ENCODE data around the gene KY.

KY gene

GRCh38 chr3:134617608-134618477, 33.0 kb downstream of the KY start:
- no peak for DNase-seq

DNA sequence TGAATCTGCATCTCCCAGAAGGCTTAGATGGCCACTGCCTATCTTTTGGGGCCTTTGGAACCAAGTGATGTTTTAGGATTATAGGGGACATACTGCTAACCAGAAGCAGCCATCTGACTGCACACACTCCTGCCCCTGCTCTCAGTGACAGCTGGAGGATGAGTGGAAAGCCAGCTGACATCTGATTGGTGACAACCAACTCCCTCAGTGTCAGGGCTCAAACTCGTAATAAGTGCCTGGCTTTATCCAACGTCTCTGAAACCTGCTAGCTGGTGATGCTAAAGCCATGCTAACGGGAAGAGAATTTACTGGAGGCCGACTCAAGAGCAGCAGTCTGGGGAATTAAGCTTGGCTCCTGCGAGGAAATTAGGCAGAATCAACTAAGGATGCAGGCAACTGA, 35.1 kb downstream of the KY start:
- DNase-seq = no peak

DNA sequence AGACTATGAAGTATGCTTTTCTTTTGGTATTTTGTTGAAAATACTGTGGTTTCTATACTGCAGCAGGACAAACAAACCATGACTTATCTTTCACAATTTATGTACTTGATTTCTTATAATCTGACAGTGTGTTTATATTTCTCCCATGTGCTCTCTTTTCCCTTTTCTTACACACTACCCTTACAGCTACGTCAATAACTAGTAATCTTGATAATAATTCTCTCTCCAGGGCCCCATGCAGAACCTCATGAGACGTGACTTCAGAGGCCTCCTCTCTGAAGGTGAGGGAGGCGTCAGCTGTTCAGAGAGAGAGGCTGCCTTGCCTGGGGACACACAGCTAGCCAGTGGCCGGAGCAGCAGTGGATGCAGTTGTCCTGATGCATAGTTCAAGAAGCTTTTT, 35.9 kb downstream of the KY start:
- DNase-seq = no peak

DNA sequence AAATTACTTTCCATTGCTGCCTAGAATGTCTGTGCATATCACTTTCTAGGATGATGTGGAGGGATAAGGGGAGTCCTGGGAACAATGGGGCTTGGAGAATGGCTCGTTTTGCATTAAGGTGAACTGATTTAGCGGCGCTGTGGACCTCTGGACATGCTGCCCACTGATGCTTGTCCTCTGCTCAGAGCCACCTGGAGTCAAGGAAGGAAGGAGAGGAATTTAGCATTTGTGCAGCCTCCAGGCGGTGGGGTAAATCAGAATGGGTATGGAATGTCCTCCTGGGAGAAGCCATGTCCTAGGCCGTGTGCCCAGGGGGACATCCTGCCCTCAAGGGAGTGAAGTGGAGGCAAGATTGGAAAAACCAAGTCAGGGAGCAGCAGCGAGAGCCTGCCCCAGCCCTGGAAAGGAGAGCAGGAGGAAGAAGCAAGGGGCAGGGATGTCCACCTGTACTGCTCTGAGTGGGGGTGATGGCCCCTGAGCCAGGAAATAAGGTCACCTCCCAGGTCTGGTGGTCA, 37.8 kb downstream of the KY start:
- DNase-seq = no peak

GRCh38 chr3:134611516-134611915, 39.3 kb downstream of the KY start:
- DNase-seq = no peak

GRCh38 chr3:134610432-134611385, 40.1 kb downstream of the KY start:
- DNase-seq = no peak

DNA sequence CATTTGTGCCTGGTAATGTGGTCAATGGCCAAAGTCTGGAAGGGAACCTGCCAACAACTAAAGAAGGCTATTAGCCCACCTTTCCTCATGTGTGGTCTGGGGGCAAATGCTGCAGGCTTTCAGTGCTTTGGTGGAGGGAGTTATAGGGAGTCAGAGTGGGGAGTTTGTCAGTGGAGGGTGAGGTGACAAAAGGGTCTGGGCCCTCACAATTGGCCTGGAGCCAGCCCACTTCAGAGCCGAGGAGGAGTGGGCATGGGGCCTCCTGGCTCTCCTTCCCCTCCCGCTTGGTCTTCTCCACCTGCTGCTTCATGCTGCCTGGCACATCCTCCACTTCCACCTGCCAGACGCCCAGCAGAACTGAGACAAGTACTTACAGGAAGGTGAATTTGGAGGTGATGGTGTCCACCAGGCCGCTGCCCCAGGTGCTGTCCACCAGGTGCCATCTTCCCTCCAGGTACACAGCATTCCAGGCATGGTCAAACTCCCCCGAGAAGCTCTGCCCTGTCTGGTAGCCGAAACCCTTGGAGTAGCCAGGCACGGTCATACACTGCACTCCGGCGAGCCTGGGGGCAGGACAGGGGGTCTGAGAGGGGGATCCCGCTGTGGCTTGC, 40.9 kb downstream of the KY start:
- DNase-seq = no peak

- DNase-seq = no peak
Observed at GRCh38 chr3:134608771-134609435, 41.9 kb downstream of the KY start.

- no peak for DNase-seq
Observed at GRCh38 chr3:134608023-134608770, 42.6 kb downstream of the KY start.

DNA sequence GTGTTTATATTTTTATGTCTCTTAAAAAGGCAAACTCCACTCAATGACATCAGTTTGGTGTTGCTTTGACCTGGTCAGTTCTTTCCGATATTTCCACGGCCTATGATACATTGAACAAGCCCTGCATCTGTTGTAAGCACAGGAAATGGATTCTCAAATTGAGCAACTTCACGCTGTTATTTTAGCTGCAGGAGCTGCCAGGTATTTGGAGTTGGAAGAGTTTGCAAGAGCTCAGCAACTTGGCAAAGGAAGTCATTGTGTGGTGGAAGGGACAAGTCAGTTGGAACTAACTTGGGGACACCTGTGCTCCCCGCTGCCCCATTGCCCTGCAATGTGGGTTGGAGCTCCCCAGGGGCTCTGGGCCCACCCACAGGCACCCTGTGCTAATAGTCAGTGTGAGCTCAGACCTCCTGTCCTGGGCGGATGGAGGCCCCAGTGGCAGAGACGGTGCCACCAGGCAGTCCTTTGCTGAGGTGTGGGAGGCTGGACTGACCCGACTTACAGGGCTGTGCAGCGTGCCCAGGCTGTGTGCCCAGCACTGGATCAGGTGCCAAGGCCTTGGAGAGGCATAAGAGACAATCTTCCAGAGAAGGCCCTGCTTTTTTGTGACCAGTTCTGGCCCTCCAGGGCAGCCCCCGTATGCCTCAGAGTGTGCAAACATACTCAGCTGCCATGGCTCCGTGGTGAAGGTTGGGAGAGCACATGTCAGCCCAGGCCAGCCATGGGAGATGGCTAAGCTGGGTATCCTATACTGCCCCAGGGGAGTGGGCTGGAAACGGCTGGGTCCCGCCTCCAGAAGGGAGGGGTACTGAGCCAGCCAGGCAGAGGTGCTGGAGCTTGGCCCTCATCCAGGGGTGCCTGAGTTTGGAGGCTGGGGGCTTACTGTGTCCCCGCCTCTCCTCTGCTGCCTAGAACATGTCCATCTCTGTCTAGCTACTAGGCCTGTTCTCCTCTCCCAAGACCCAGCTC, 43.5 kb downstream of the KY start:
- no peak for DNase-seq

- DNase-seq = no peak
Observed at GRCh38 chr3:134606033-134607025, 44.5 kb downstream of the KY start.

- DNase-seq = no peak
Observed at GRCh38 chr3:134605556-134605955, 45.3 kb downstream of the KY start.

- no peak for DNase-seq
Observed at GRCh38 chr3:134603956-134604355, 46.9 kb downstream of the KY start.

DNA sequence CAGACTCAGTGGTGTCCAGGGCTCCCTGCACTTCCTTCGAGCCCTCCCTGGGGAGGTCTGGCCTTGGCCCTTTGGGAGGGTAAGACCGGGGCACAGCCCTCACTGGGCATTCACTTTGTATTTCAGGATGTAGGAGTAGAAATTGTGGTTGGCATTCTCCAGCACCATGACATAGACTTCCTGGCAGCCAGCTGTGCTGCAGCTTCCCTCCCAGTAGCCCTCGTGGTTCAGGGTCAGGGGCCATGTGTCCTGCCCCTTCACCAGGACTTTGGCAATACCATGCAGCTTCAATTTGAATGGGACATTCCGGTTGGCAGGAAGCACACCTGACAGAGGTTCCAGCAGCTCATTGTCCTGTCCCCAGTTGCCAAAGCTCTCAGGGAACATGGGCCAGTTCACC, 47.3 kb downstream of the KY start:
- no peak for DNase-seq

DNA sequence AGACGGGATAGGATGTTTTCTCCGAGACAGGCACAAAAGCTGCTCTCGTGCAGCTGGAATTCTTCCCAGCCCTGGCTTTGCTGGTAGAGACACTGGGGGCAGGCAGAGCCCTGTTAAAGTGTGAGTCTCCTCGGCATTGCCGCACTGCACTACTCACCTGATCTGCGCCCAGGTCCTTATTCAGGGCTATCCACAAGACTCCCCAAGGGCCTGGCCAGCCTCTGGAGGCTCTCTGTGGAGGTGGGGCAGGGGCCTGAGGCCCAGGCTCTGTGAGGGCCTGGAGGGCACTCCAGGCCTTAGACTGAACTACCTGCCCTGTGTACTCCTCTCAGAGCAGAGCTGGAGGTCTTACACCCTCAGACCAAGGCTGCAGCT, 48.4 kb downstream of the KY start:
- DNase-seq = no peak

- no peak for DNase-seq
Observed at GRCh38 chr3:134601539-134602439, 49.0 kb downstream of the KY start.

DNA sequence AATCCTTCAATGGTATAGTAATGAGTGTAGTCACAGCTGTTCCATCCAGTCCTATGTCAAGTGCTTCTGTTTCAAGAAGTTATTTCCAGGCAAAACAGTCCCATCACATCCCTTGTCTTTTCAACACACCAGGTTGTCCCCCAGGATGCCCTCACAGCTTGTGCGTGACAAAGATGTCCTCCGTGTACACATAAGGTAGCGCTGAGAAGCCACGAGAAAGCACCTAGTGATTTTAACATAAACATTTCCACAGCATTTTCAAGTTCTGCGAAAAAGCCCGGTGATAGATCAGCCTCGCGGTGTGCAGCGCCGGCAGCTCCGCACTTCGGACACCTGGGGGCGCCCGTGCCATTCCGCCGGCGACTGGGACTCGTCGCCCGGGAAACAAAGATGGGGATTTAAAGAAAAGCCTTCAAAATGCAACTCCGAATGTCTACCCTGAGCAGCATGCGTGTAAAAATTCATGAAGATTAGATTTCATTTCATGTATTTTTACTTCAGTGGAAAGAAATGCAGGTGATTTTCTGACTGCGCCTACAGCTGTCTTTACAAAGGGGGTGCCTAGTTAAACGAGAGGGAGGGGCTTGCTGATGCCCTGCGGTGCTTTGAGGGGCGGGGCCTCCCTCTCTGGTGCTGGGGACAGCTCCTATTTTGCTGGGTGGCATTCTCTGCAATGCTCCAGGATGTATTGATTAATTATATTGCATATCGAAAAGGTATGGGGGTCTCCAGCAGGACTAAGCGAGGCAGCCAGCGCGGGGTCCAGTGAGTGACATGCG, 49.9 kb downstream of the KY start:
- peak; percentile 72 for DNase-seq

All from activated CD4-positive, alpha-beta T cell treated with anti-CD3 and anti-CD28 coated beads, Interleukin-2, Interleukin-6, amounts not matched to agents 100 ng/mL and 50 ng/mL, durations not matched to agents 16 hours and 8 hours (primary cell).